ENCODE data around the gene MGAT5B.

The MGAT5B gene

GRCh38 chr17:76930107-76930506 lies 61.9 kb downstream of the MGAT5B start:
- no peak for DNase-seq

- no peak for DNase-seq
Observed at GRCh38 chr17:76932402-76933333, 64.5 kb downstream of the MGAT5B start.

DNA sequence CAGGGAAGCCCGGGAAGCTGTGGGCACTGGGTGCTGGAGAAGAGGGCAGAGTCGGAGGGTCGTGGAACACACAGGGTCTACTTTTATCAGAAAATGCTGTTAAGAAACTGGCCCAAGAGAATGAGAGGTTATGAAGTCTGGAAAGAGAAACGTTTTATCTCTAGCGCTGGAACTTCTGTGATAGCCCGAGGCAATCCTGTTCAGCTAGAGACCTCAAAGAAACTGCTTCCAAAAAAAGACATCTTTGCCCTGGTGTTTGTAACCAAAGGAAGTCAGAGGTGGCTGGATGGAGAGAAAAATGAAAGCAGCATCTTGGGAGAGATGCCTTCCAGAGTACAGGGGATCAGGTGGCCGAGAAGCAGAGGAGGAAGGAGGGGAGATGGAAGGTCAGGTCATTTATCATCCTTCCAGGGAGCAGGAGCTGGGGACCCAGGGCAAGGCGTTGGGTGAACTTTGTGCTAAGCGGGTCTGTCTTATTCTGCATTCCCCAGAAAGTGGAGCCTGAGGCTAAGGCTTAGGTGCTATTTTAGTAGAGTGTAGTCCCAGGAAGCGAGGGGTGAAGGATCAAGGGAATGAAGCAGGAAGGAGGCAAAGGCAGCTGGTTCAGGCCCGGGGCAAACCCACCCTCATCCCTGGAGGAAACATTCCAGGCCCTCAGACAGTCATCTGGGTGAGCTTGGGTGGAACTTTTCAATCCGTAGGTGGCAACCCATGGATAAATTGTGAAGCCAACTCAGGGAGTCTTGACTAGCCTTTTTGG lies 66.5 kb downstream of the MGAT5B start:
- DNase-seq, result no peak

DNA sequence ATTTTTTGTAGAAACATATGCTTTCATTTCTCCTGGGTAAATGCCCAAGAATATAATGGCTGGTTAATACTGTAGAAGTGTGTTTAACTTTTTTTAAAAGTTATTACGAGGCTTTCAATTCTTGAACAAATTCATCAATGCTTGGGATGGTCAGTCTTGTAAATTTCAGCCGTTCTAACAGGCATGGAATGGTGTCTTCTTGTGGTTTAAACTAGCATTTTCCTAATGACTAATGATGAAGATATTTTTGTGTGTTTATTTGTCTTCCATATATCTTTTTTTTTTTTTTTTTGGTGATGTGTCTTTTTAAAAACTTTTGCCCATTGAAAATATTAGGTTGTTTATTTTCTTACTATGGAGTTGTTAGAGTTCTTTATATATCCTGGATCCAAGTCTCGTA lies 67.1 kb downstream of the MGAT5B start:
- DNase-seq, result no peak

GRCh38 chr17:76937238-76937637 lies 69.0 kb downstream of the MGAT5B start:
- no peak for DNase-seq

GRCh38 chr17:76938009-76938408 lies 69.8 kb downstream of the MGAT5B start:
- no peak for DNase-seq

DNA sequence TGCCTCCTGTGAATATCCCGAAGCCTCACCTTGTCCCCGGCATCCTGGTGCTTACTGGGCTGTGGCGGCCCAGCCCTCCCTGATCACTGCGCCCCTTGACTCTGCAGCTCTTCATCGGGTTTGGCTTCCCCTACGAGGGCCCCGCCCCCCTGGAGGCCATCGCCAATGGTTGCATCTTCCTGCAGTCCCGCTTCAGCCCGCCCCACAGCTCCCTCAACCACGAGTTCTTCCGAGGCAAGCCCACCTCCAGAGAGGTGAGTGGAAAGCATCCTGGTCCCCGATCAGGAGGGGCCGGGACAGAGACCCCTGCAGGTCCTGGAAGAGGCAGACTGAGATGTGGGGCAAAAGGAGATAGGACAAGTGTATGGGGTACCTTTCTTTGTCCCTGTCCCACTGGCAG lies 72.1 kb downstream of the MGAT5B start:
- DNase-seq, result no peak

DNA sequence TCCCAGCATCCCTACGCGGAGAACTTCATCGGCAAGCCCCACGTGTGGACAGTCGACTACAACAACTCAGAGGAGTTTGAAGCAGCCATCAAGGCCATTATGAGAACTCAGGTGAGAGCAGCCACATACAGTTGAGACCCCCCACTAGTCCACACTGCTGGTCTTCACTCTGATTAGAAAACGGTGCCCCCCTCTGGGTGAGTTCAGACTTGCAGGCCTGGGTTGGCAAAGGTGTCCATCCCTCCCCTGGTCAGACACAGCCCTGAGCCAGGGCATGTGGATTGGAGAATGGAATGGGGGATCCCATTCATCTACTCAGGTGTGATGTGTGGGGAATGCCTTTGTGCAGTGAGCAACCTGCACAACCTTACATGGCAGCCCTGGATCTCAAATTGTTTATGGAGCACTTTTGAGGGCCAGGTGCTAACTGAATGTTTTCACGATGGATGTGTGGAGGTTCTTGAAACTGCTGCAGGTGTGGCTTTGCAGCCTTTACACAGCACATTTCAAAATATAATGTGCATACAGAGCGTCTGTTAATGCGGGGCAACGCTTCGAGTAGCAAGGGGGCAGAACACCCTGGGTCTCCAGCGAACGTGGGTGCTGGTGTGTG lies 72.6 kb downstream of the MGAT5B start:
- DNase-seq, result no peak

- DNase-seq, result no peak
Observed at GRCh38 chr17:76943202-76943601, 75.0 kb downstream of the MGAT5B start.

DNA sequence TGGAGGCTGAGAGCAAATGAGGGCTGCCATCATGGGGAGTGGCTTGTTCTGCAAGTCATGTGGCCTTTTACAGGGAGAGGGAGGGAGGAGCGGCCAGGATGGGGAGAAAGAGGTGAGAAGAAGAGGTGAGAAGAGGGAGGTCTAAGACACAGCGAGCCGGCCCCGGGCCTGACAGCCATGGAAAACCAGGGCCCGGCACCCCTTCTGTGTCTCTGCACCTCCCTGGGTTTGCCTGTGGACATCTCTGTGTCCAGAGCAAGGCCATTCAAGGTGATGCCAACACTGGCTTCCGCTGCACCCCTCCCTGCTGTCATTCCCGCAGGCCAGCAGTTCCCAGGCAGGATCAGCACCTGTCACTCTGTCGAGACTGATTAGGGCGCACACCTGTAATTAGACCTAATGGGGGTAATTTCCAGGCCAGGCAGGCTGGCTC lies 75.6 kb downstream of the MGAT5B start:
- DNase-seq, result no peak

- no peak for DNase-seq
Observed at GRCh38 chr17:76944477-76944876, 76.3 kb downstream of the MGAT5B start.

DNA sequence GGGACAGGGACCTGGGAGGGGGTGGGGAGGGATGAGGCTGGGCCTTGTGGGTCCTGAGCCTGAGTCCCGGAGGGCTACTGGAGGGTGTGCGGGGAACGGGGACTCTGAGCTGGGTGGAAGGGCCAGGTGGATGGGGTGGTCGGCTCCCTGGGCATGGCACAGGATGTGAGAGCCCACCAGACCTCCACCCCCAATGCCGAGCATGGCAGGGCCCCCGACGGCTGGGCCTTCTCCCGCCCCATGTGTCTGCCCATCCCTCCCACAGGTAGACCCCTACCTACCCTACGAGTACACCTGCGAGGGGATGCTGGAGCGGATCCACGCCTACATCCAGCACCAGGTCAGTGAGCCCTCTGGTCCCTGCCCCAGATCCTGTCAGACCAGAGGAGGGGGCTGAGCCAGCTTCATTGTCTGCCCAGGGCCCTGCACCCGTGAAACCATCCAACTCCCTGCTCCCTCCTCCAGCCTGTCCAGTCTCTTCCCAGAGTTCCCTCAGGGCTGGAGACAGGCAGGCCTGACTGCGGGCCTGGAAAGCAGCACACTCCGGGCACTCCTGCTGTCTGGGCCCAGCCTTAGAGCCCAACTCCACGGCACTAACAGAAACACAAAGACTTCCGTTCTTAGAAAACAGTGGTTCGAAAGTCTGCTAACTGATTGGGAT lies 78.0 kb downstream of the MGAT5B start:
- no peak for DNase-seq

DNA sequence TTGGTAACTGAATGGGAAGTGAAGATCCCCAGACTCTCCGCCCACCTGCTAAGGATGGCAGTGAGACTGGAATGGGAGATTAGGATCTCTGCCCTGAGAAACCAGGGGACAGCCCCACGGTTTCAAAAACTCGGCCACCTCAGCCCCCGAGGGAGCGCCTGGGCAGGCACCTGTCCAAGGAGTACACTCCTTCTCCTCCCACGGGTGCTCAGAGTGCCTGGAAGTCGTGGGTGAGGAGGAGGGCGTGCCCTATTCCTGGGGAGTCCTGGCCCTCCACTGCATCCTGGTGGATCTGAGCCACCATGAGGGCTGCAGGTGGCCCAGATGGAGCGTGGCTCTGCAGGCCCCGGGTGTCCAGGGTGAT lies 78.5 kb downstream of the MGAT5B start:
- DNase-seq, result no peak

GRCh38 chr17:76947309-76947708 lies 79.1 kb downstream of the MGAT5B start:
- DNase-seq, result no peak

GRCh38 chr17:76947771-76948170 lies 79.6 kb downstream of the MGAT5B start:
- no peak for DNase-seq

- DNase-seq, result no peak
Observed at GRCh38 chr17:76948301-76948700, 80.1 kb downstream of the MGAT5B start.

DNA sequence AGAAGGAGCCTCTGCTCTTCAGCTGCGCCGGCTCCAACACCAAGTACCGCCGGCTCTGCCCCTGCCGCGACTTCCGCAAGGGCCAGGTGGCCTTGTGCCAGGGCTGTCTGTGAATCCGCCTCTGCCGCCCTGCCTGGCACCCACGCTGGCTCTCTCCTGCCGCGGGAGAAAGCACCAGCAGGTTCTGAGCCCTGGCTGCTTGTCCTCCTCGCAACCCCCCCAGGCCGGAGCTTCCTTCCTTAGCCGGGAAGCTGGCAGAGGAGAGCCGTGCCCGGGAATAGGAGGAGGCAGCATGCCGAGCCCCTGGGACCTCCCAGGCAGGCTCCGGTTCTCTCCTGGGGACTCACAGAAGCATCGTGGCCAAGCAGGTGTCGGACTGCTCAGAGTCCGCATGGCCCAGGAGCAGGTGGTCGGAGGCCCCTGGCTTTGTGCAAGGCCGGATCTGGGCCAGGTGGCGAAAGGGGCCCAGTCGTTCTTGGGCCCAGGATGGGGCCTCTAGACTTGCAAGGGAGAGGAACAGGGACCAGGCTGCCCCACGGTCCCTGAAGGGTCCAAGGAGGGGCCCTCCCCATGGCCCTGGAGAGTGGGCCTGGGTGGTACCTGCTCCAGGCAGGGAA lies 80.6 kb downstream of the MGAT5B start:
- DNase-seq, result peak in 1 of 2 experiments; percentile 12

- DNase-seq, result no peak
Observed at GRCh38 chr17:76949913-76950695, 81.9 kb downstream of the MGAT5B start.

DNA sequence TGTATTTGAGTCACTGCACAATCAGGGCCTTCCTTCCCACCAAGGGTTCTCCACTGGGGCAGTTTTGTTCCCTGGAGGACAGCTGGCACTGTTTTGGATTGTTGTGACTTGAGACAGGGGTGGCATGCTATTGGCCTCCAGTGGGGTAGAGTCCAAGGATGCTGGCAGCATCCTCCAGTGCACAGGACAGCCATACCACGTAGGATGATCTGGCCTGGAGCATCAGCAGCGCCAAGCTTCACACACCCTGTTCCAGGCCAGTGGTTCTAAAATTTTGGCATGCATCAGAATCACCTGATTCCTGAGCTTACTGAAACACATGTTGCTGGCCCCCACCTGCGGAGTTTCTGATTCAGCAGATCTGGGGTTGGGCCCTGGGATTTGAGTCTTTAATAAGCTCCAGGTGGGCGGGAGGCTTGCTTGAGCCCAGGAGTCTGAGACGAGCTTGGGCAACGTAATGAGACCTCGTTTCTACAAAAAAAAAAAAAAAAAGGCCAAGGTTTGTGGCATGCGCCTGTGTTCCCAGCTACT lies 83.2 kb downstream of the MGAT5B start:
- DNase-seq, result no peak

DNA sequence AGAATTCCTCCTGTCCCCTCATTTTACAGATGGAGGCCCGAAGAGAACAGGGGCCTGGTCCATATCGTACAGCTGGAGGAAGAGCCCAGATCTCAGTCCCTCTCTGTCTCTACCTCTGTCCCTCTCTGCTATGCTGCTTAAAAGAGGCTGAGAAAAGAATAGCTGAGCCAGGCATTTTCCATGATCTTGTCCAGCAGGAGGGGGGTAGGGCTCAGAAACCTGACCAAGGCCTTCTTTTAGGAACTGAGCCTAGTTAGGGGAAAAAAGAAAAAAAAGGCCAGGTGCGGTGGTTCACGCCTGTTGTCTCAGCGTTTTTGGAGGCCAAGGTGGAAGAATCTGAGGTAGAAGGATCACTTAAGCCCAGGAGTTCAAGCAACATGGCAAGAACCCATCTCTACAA lies 84.2 kb downstream of the MGAT5B start:
- no peak for DNase-seq

DNA sequence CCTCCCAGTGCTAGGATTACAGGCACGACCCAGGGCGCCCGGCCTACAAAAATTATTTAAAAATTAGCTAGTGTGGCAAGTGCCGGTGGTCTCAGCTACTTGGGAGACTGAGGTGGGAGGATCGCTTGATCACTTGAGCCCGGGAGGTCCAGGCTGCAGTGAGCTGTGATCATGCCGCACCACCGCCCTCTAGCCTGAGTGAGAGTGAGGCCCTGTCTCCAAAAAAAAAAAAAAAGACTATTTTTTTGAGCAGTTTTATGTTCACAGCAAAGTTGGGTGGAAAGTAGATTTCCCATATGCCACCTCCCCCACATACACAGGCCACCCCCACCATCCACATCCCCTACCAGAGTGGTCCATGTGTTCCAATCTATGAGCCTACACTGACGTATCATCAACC lies 84.9 kb downstream of the MGAT5B start:
- DNase-seq, result no peak

DNA sequence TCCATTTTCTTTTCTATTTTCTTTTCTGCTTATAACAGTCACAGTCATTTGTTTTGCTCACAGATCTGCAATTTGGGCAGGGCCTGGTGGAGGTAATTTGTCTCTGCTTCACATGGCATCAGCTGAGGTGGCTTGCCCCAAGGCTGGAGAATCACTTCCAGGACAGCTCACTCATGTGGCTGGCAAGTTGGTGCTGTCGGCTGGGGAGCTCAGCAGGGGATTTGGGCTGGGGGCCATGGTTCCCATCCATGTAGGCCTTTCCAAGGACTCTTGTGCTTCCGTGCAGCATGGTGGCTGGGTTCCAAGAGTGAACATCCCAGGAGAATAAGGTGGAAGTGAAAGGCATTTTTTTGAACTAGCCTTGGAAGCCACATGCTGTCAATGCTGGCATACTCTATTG lies 85.7 kb downstream of the MGAT5B start:
- DNase-seq, result no peak
